ENCODE data around the gene TXNIP.

DNA sequence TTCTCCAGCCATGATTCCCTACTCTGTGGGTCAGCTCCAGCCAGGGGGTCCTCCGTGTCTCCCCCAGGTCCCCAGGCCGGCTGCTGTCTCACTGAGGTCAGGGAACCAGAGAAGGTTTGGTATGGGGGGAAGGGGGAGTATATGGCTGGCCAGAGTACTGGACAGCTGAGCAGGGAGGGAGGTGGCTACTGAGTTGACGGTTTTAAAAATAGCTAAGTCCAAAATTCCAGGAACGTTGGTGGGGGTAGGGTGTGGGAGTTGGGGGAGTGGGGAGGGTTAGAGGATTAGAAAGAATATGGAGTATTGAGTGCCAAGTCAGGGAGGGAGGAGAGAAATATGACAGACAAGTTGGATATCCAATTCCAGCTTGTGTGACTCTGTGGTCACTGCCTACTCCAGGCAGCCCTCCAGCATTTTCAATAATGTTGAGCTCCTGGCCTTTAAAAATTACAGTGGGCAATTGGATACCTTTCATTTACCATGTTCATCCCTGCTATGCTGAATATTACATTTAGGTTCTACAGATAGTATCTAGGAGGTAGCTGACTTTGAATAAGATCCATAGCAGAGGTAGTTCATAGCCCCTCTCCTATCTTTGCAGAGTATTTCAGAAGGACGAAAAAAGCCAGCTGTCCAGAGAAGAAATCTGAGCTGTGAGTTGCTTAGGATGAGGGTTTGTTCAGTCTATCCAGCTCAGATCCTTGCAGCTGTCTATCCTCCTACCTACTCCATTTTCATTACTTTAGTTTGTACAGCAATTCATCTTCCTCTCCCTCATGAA is 25.4 kb upstream of the TXNIP start, which contains the start of gene HJV:
- no peak for TF ChIP-seq EZH2 (IDR thresholded peaks at IDR 0.05; ENCODE audit: borderline replicate concordance)
- no peak for TF ChIP-seq CTCF (IDR thresholded peaks at IDR 0.05; ENCODE audit: poor library complexity)
- TF ChIP-seq EZH2phosphoT487 (IDR thresholded peaks at IDR 0.05; ENCODE audit: low read depth, severe bottlenecking, unreplicated experiment): no peak

Data from hepatocyte (in vitro differentiated cells).